Thyroid gland (tissue), 4 donors: ENCODE data around the gene OR7A5.

Experiments
- CTCF ChIP-seq, 6 experiments: fragments of 200-600 bp in 3 of 6; fragments of 450-650 bp in 3 of 6; sonication (generic) in 3 of 6; IDR thresholded peaks; one replicate each; pipeline ENCODE4 v1.5.1; 2016 to 2019; ENCODE audit warnings: antibody characterized with exemption in 6 of 6, mild to moderate bottlenecking in 2 of 6, inconsistent platforms in 1 of 6, moderate library complexity in 1 of 6
- POLR2A ChIP-seq, 2 donors: fragments of 450-650 bp; IDR thresholded peaks; one replicate each; pipeline ENCODE4 v1.6.1; 2017; ENCODE audit warnings: antibody characterized with exemption in 2 of 2, mild to moderate bottlenecking in 2 of 2, moderate library complexity in 1 of 2

DNA sequence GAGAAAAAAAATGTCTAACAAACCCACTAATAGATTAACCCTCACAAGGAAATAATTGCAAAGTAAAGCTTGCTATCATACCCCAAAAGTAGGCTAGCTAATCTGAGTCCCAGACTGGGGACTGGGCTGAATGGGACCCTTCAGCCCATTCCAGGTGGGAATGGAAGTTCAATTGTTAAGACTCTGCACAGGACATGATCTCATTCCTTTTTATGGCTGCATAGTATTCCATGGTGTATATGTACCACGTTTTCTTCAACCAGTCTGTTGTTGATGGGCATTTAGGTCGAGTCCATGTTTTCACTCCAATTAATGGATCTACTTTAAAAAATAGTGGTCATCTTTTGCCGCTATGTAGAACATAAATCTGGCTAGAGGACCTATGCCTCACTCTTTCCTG, 17.9 kb downstream of the OR7A5 start:
- TF ChIP-seq CTCF (IDR thresholded peaks at IDR 0.05) (no peak), POLR2A (IDR thresholded peaks at IDR 0.05) (no peak)
